Measurements from ENCODE around the gene B4GALT2.

The B4GALT2 gene

GRCh38 chr1:43993206-43993914 is 14.3 kb downstream of the B4GALT2 start:
- no peak overlapping the region for H3K9ac ChIP-seq (ENCODE audit: low read depth, low read length)
- no peak overlapping the region for H3K4me3 ChIP-seq (ENCODE audit: low read depth in 1 of 2, low read length in 2 of 2)
- H3K36me3 ChIP-seq (ENCODE audit: insufficient read depth, low read length) = no peaks in the 10 kb centered on the region
- ATAC-seq (ENCODE audit: insufficient read depth, low read depth) (no peak), DNase-seq (no peak)
- TF ChIP-seq EZH2 (IDR thresholded peaks at IDR 0.05; ENCODE audit: borderline replicate concordance, low read depth, low read length, severe bottlenecking) = no peak
- TF ChIP-seq, protein P1, sequence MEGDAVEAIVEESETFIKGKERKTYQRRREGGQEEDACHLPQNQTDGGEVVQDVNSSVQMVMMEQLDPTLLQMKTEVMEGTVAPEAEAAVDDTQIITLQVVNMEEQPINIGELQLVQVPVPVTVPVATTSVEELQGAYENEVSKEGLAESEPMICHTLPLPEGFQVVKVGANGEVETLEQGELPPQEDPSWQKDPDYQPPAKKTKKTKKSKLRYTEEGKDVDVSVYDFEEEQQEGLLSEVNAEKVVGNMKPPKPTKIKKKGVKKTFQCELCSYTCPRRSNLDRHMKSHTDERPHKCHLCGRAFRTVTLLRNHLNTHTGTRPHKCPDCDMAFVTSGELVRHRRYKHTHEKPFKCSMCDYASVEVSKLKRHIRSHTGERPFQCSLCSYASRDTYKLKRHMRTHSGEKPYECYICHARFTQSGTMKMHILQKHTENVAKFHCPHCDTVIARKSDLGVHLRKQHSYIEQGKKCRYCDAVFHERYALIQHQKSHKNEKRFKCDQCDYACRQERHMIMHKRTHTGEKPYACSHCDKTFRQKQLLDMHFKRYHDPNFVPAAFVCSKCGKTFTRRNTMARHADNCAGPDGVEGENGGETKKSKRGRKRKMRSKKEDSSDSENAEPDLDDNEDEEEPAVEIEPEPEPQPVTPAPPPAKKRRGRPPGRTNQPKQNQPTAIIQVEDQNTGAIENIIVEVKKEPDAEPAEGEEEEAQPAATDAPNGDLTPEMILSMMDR (IDR thresholded peaks at IDR 0.05; ENCODE audit: borderline replicate concordance, extremely low read depth, low read length, poor library complexity, severe bottlenecking) = no peak
- H3K4me2 ChIP-seq (ENCODE audit: insufficient read depth, low read length) = no peak overlapping the region
- H3K9me3 ChIP-seq (ENCODE audit: insufficient read depth, low read length, severe bottlenecking) = no peaks in the 10 kb centered on the region
- H3K27me3 ChIP-seq (ENCODE audit: insufficient read depth, low read length, poor library complexity) = peaks cover 9% of the 10 kb centered on the region
- no peak overlapping the region for H2AFZ ChIP-seq (ENCODE audit: low read depth, low read length)
- H4K20me1 ChIP-seq (ENCODE audit: insufficient read depth, low read length) = peaks cover 7% of the 10 kb centered on the region; the same call in 1 of the 2 replicates
- H3K79me2 ChIP-seq (ENCODE audit: insufficient read depth, low read length) = no peaks in the 10 kb centered on the region
- peaks cover 20% of the 10 kb centered on the region for H3K4me1 ChIP-seq (ENCODE audit: insufficient read depth, low read length)
- no peak overlapping the region for H3K27ac ChIP-seq (ENCODE audit: low read length)

DNA sequence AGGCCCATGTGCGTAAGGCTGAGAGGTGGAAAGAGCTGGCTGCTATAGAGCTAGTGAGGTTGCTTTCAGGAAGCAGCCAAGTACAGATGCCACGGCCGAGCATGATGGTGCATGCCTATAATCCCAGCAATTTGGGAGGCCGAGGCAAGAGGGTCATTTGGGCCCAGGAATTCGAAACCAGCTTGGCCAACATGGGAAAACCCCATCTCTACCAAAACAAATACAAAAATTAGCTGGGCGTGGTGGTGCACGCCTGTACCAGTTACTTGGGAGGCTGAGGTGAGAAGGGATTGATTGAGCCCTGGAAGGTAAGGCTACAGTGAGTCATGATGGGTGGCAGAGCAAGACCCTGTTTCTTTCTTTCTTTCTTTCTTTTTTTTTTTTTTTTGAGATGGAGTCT is 15.1 kb downstream of the B4GALT2 start:
- Histone ChIP-seq H3K9ac (ENCODE audit: low read depth, low read length) (no peak overlapping the region), H3K4me3 (ENCODE audit: low read depth in 1 of 2, low read length in 2 of 2) (no peak overlapping the region), H4K20me1 (ENCODE audit: insufficient read depth, low read length) (peaks cover 7% of the 10 kb centered on the region; the same call in 1 of the 2 replicates), H3K79me2 (ENCODE audit: insufficient read depth, low read length) (no peaks in the 10 kb centered on the region), H3K27ac (ENCODE audit: low read length) (no peak overlapping the region), H3K36me3 (ENCODE audit: insufficient read depth, low read length) (no peaks in the 10 kb centered on the region), H3K27me3 (ENCODE audit: insufficient read depth, low read length, poor library complexity) (peaks cover 9% of the 10 kb centered on the region), H3K9me3 (ENCODE audit: insufficient read depth, low read length, severe bottlenecking) (no peaks in the 10 kb centered on the region), H3K4me1 (ENCODE audit: insufficient read depth, low read length) (peaks cover 20% of the 10 kb centered on the region), H2AFZ (ENCODE audit: low read depth, low read length) (no peak overlapping the region), H3K4me2 (ENCODE audit: insufficient read depth, low read length) (no peak overlapping the region)
- no peak for DNase-seq
- TF ChIP-seq, protein P1 (IDR thresholded peaks at IDR 0.05; ENCODE audit: borderline replicate concordance, extremely low read depth, low read length, poor library complexity, severe bottlenecking) = no peak
- no peak for TF ChIP-seq EZH2 (IDR thresholded peaks at IDR 0.05; ENCODE audit: borderline replicate concordance, low read depth, low read length, severe bottlenecking)
- no peak for ATAC-seq (ENCODE audit: insufficient read depth, low read depth)

GRCh38 chr1:43994794-43995790 is 16.1 kb downstream of the B4GALT2 start:
- ATAC-seq (ENCODE audit: insufficient read depth, low read depth) (0 out of 3 replicates have a peak, but pooled peaks have one; percentile 23), DNase-seq (peak; percentile 16)
- H4K20me1 ChIP-seq (ENCODE audit: insufficient read depth, low read length) = peaks cover 7% of the 10 kb centered on the region; the same call in 1 of the 2 replicates

More at GRCh38 chr1:43994794-43995790, 16.1 kb downstream of the B4GALT2 start:
- peaks cover 9% of the 10 kb centered on the region for H3K27me3 ChIP-seq (ENCODE audit: insufficient read depth, low read length, poor library complexity)
- H2AFZ ChIP-seq (ENCODE audit: low read depth, low read length) = no peak overlapping the region
- no peak overlapping the region for H3K27ac ChIP-seq (ENCODE audit: low read length)
- H3K9me3 ChIP-seq (ENCODE audit: insufficient read depth, low read length, severe bottlenecking) = no peaks in the 10 kb centered on the region
- no peak overlapping the region for H3K4me3 ChIP-seq (ENCODE audit: low read depth in 1 of 2, low read length in 2 of 2)
- no peak overlapping the region for H3K4me2 ChIP-seq (ENCODE audit: insufficient read depth, low read length)
- H3K9ac ChIP-seq (ENCODE audit: low read depth, low read length) = no peak overlapping the region
- peaks cover 20% of the 10 kb centered on the region for H3K4me1 ChIP-seq (ENCODE audit: insufficient read depth, low read length)
- H3K36me3 ChIP-seq (ENCODE audit: insufficient read depth, low read length) = no peaks in the 10 kb centered on the region
- no peaks in the 10 kb centered on the region for H3K79me2 ChIP-seq (ENCODE audit: insufficient read depth, low read length)
- TF ChIP-seq, protein P1 (IDR thresholded peaks at IDR 0.05; ENCODE audit: borderline replicate concordance, extremely low read depth, low read length, poor library complexity, severe bottlenecking) = peak; percentile 30
- no peak for TF ChIP-seq EZH2 (IDR thresholded peaks at IDR 0.05; ENCODE audit: borderline replicate concordance, low read depth, low read length, severe bottlenecking)

Measured in DND-41 (cell line).